Measurements from ENCODE around the gene EFCAB5.

The EFCAB5 gene

GRCh38 chr17:29958947-29959657 lies 17.7 kb downstream of the EFCAB5 start:
- Histone ChIP-seq H3K4me3 (ENCODE audit: low read depth in 1 of 2, low read length in 2 of 2) (no peak overlapping the region), H3K27ac (ENCODE audit: low read length) (no peak overlapping the region), H2AFZ (ENCODE audit: low read depth, low read length) (no peak overlapping the region), H3K36me3 (ENCODE audit: insufficient read depth, low read length) (no peaks in the 10 kb centered on the region), H3K79me2 (ENCODE audit: insufficient read depth, low read length) (no peaks in the 10 kb centered on the region), H4K20me1 (ENCODE audit: insufficient read depth, low read length) (no peaks in the 10 kb centered on the region), H3K9me3 (ENCODE audit: insufficient read depth, low read length, severe bottlenecking) (peaks cover 7% of the 10 kb centered on the region), H3K27me3 (ENCODE audit: insufficient read depth, low read length, poor library complexity) (no peaks in the 10 kb centered on the region), H3K9ac (ENCODE audit: low read depth, low read length) (no peak overlapping the region), H3K4me1 (ENCODE audit: insufficient read depth, low read length) (no peaks in the 10 kb centered on the region), H3K4me2 (ENCODE audit: insufficient read depth, low read length) (no peak overlapping the region)
- TF ChIP-seq CTCF (IDR thresholded peaks at IDR 0.05; ENCODE audit: borderline replicate concordance, extremely low read depth, low read length, poor library complexity, severe bottlenecking) = no peak
- TF ChIP-seq EZH2 (IDR thresholded peaks at IDR 0.05; ENCODE audit: borderline replicate concordance, low read depth, low read length, severe bottlenecking) = no peak
- no peak for ATAC-seq (ENCODE audit: insufficient read depth, low read depth)
- DNase-seq = no peak

GRCh38 chr17:29959658-29960337 lies 18.4 kb downstream of the EFCAB5 start:
- Histone ChIP-seq H3K79me2 (ENCODE audit: insufficient read depth, low read length) (no peaks in the 10 kb centered on the region), H3K27ac (ENCODE audit: low read length) (no peak overlapping the region), H4K20me1 (ENCODE audit: insufficient read depth, low read length) (no peaks in the 10 kb centered on the region), H3K9me3 (ENCODE audit: insufficient read depth, low read length, severe bottlenecking) (no peaks in the 10 kb centered on the region), H3K36me3 (ENCODE audit: insufficient read depth, low read length) (no peaks in the 10 kb centered on the region), H2AFZ (ENCODE audit: low read depth, low read length) (no peak overlapping the region), H3K4me1 (ENCODE audit: insufficient read depth, low read length) (no peaks in the 10 kb centered on the region), H3K9ac (ENCODE audit: low read depth, low read length) (no peak overlapping the region), H3K27me3 (ENCODE audit: insufficient read depth, low read length, poor library complexity) (no peaks in the 10 kb centered on the region), H3K4me3 (ENCODE audit: low read depth in 1 of 2, low read length in 2 of 2) (no peak overlapping the region), H3K4me2 (ENCODE audit: insufficient read depth, low read length) (no peak overlapping the region)
- ATAC-seq (ENCODE audit: insufficient read depth, low read depth) (no peak), DNase-seq (no peak)
- no peak for TF ChIP-seq CTCF (IDR thresholded peaks at IDR 0.05; ENCODE audit: borderline replicate concordance, extremely low read depth, low read length, poor library complexity, severe bottlenecking)
- TF ChIP-seq EZH2 (IDR thresholded peaks at IDR 0.05; ENCODE audit: borderline replicate concordance, low read depth, low read length, severe bottlenecking) = no peak

GRCh38 chr17:29962656-29963055 lies 21.2 kb downstream of the EFCAB5 start:
- DNase-seq (no peak), ATAC-seq (ENCODE audit: insufficient read depth, low read depth) (no peak)
- no peaks in the 10 kb centered on the region for H3K4me1 ChIP-seq (ENCODE audit: insufficient read depth, low read length)

More at GRCh38 chr17:29962656-29963055, 21.2 kb downstream of the EFCAB5 start:
- Histone ChIP-seq H2AFZ (ENCODE audit: low read depth, low read length) (no peak overlapping the region), H3K27me3 (ENCODE audit: insufficient read depth, low read length, poor library complexity) (no peaks in the 10 kb centered on the region), H3K79me2 (ENCODE audit: insufficient read depth, low read length) (no peaks in the 10 kb centered on the region), H3K4me2 (ENCODE audit: insufficient read depth, low read length) (no peak overlapping the region), H3K27ac (ENCODE audit: low read length) (no peak overlapping the region), H3K9ac (ENCODE audit: low read depth, low read length) (no peak overlapping the region), H3K36me3 (ENCODE audit: insufficient read depth, low read length) (no peaks in the 10 kb centered on the region), H4K20me1 (ENCODE audit: insufficient read depth, low read length) (no peaks in the 10 kb centered on the region), H3K9me3 (ENCODE audit: insufficient read depth, low read length, severe bottlenecking) (no peaks in the 10 kb centered on the region), H3K4me3 (ENCODE audit: low read depth in 1 of 2, low read length in 2 of 2) (no peak overlapping the region)
- TF ChIP-seq CTCF (IDR thresholded peaks at IDR 0.05; ENCODE audit: borderline replicate concordance, extremely low read depth, low read length, poor library complexity, severe bottlenecking) (no peak), EZH2 (IDR thresholded peaks at IDR 0.05; ENCODE audit: borderline replicate concordance, low read depth, low read length, severe bottlenecking) (no peak)

All from DND-41 (cell line).